ENCODE measurements around the gene FNBP1L. TPM values are rescaled to one million over a fixed set of nuclear protein-coding genes. Genes with fewer than 3 reads are reported as not detected.
"Not testable (repeated sequence)": the region's sequence is repeated elsewhere in the genome, so short reads cannot be mapped to it uniquely, and the experiment has no call there.

The FNBP1L gene
- total RNA-seq, 1 experiment from 2014 or later: 21.4 TPM

DNA sequence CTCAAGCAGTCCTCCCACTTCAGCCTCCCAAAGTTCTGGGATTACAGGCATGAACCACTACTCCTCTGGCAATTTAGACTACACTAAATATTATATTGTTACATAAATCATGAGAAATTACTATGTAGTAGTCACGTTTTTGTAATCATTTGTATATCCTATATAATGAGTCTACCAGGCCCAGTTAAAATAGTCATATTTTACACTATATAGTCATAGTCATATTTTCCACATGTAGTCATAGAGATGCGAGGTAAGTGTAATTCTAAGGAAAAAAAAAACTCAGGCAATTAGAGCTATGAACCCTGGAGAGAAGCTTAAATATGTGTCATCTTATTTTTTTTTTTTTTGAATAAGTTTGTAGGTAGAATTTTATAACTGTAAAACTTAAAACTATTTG, 90.0 kb downstream of the FNBP1L start:
- Histone ChIP-seq H3K27me3 (replicated peaks) (no peaks in the 10 kb centered on the region), H3K4me1 (replicated peaks) (no peaks in the 10 kb centered on the region), H3K9me3 (replicated peaks) (no peaks in the 10 kb centered on the region), H3K4me3 (no peak overlapping the region), H3K27ac (no peak overlapping the region), H3K36me3 (no peaks in the 10 kb centered on the region)
- DNase-seq (ENCODE audit: low read depth in 1 of 2, low spot score in 2 of 2): no peak

DNA sequence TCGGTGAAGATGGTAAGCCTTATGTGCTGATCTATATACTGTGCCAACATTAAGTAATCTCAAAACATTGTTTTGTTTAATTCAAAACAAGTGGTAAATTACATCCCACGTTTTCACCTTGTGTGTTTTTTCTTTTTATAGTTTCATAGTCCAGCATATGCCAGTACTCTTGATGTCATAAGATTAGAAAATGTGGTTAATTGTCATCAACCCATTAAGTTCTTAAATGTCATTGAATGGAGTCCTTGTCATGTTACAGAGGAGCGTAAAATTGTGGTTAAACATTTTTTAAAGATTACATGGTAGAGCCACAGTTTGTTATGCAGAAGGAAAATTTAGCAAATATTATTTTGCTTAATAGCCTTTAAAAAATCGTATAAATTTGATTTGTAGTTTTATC, 93.1 kb downstream of the FNBP1L start:
- H3K36me3 ChIP-seq: no peaks in the 10 kb centered on the region
- H3K27me3 ChIP-seq (replicated peaks): no peaks in the 10 kb centered on the region
- no peaks in the 10 kb centered on the region for H3K9me3 ChIP-seq (replicated peaks)
- DNase-seq (ENCODE audit: low read depth in 1 of 2, low spot score in 2 of 2): no peak
- no peak overlapping the region for H3K4me3 ChIP-seq
- H3K27ac ChIP-seq: no peak overlapping the region
- H3K4me1 ChIP-seq (replicated peaks): no peaks in the 10 kb centered on the region

DNA sequence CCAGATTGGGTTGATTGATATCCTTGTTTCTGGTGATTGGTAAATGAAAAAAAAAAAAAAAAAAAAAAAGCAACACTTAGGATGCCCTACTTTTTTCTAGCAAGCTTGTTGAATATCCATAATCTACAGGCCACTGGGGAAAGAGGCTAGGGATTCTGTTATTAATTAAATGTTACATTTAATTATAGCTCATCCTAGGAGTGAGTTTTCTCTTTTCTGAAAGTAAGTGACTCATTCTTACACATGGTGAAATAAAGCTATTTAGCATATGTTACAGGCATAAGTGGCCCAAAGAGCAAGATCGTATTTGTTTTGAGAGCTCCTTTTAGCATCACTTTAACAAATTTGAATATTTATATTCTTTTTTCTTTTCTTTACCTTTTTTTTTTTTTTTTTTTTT, 94.5 kb downstream of the FNBP1L start:
- Histone ChIP-seq H3K36me3 (no peaks in the 10 kb centered on the region), H3K27ac (no peak overlapping the region), H3K4me3 (no peak overlapping the region), H3K27me3 (replicated peaks) (no peaks in the 10 kb centered on the region), H3K4me1 (replicated peaks) (no peaks in the 10 kb centered on the region), H3K9me3 (replicated peaks) (no peaks in the 10 kb centered on the region)
- DNase-seq (ENCODE audit: low read depth in 1 of 2, low spot score in 2 of 2): no peak

DNA sequence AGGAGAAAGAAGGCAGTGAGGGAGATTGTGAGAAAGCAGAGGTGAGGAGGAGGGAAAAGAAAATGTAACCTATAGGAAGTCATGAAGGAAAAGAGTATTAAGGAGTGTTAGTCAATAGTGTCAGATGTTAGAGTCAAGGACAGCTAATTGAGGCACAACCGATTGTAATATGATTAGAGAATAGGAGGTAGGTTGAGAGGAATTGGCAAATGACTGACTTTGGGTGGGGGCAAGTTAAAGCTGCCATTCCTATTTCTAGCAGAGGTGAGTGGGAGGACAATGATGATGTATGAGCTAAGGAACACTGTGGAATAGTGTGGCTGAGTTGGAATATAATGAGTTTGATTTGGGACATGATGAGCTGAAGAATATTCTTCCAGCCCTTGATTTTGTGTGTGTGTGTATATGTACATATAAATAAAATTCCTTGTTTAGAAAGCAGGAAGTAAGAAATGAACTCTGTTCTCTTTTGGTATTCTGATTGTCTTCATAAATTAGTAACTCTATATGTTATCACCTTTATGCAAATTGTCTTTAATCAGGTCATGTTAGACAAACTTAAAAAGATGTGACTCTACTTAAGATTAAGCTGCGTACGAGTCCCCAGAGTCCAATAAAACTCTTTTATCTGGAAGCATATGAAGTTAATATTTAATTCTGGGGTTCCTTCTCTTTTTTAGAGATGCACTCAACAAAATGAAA, 98.4 kb downstream of the FNBP1L start:
- Histone ChIP-seq H3K4me1 (replicated peaks) (no peaks in the 10 kb centered on the region), H3K27ac (no peak overlapping the region), H3K4me3 (no peak overlapping the region), H3K36me3 (no peaks in the 10 kb centered on the region), H3K9me3 (replicated peaks) (no peaks in the 10 kb centered on the region), H3K27me3 (replicated peaks) (no peaks in the 10 kb centered on the region)
- DNase-seq (ENCODE audit: low read depth in 1 of 2, low spot score in 2 of 2): no peak

DNA sequence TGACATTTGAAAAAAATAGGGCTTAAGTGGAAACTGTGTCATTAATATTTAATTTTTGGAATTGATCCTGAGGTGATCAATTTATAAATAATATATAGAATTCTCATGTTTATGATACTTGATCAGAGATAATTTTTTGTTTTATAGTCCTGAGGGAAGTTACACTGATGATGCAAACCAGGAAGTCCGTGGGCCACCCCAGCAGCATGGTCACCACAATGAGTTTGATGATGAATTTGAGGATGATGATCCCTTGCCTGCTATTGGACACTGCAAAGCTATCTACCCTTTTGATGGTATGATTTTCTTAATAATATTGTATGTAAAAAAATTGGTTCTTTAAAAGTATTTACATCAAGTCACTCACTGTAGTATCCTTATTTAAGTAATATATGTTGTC, 101.2 kb downstream of the FNBP1L start:
- peaks cover 21% of the 10 kb centered on the region for H3K4me1 ChIP-seq (replicated peaks)
- no peaks in the 10 kb centered on the region for H3K36me3 ChIP-seq
- no peak overlapping the region for H3K27ac ChIP-seq
- no peak for DNase-seq (ENCODE audit: low read depth in 1 of 2, low spot score in 2 of 2)
- no peak overlapping the region for H3K4me3 ChIP-seq
- no peaks in the 10 kb centered on the region for H3K27me3 ChIP-seq (replicated peaks)
- no peaks in the 10 kb centered on the region for H3K9me3 ChIP-seq (replicated peaks)

DNA sequence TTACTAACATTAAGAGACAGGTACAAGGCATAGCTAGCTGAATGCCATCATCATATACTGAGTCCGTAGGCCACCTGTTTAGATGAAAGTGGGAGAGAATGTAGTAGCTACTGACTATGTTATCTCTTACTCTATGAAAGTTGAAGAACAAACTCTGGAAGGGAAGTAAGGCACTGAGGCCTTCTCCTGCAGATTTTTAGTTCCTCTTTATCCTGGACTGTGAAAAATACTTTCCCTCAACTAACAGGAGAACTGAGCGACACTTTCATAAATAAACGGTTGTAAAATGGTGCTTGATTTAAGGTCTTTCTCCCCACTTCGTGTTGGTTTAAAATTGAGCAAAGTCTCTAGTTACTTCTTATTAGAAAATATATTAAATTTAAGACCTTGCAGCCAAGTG, 101.9 kb downstream of the FNBP1L start:
- DNase-seq (ENCODE audit: low read depth in 1 of 2, low spot score in 2 of 2): no peak
- no peaks in the 10 kb centered on the region for H3K36me3 ChIP-seq
- peaks cover 26% of the 10 kb centered on the region for H3K4me1 ChIP-seq (replicated peaks)
- no peaks in the 10 kb centered on the region for H3K9me3 ChIP-seq (replicated peaks)
- no peak overlapping the region for H3K27ac ChIP-seq
- no peak overlapping the region for H3K4me3 ChIP-seq
- no peaks in the 10 kb centered on the region for H3K27me3 ChIP-seq (replicated peaks)

DNA sequence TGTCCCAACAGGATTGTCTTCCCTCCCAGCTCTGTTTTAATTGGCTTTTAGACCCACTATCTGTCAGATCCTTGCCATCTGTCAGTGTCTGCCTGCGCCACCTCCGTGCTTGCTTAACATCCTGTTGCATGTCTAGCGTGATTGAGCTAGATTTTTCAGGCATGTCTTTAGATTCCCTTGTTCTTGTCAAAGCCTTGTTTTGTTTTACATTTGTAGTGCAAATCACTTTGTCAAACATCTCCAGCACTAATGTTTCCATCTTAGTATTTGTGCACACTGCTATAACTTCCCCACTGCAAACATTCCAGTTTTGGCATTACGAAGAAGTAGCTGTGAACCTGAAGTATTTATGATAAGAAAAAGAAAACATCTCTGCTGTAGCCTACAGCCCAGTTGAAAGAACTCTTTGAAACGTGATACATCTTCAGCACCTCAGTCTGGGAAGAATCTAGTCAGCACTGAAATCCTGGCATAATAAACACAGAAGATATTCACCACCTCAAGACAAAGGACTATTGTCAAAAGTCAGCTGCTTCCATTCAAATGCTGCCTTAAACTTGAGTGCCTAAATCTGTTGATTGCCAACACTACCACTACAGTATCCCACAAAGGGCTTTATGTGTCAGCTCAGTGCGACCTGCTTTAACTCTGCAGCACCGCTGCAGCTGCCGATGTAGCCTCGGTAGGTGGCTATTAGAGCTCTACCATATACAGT, 105.0 kb downstream of the FNBP1L start:
- H3K36me3 ChIP-seq: no peaks in the 10 kb centered on the region
- no peaks in the 10 kb centered on the region for H3K9me3 ChIP-seq (replicated peaks)
- H3K4me1 ChIP-seq (replicated peaks): peaks cover 31% of the 10 kb centered on the region
- H3K27ac ChIP-seq: no peak overlapping the region; the same call in 1 of the 2 replicates
- DNase-seq (ENCODE audit: low read depth in 1 of 2, low spot score in 2 of 2): peak in 1 of 2 experiments; percentile 53
- no peaks in the 10 kb centered on the region for H3K27me3 ChIP-seq (replicated peaks)
- H3K4me3 ChIP-seq: no peak overlapping the region

DNA sequence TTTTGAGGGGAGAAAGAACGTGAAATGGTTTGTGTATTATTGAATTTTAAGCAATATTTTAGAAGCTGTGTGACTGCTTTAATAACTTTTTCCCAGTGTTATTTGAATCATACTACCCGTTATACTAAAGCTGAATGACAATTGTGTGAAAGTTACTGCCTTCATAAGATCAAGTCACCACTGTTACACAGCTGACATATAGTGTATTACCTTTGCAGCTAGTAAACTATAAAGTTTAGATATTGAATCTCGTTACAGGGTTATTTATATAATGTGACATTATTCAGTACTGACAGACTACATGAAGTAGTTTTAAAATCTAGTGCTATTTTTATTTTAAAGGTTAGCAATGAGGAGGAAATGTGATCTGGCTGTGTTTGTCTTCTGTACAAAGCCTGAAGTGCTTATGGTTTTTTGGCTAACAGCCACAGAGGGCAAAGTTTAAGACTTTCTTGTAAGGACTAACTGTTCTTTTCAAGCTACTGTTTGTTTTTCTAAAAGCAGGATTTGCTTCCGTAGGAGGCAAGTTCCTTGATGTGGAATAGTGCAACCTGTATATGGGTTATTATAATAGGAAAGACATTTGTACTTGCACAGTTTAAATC, 106.1 kb downstream of the FNBP1L start:
- not testable (repeated sequence) for H3K4me3 ChIP-seq; H3K9me3 ChIP-seq (replicated peaks); H3K27me3 ChIP-seq (replicated peaks); DNase-seq (ENCODE audit: low read depth in 1 of 2, low spot score in 2 of 2); H3K36me3 ChIP-seq; H3K27ac ChIP-seq
- H3K4me1 ChIP-seq (replicated peaks): peaks cover 31% of the 10 kb centered on the region

DNA sequence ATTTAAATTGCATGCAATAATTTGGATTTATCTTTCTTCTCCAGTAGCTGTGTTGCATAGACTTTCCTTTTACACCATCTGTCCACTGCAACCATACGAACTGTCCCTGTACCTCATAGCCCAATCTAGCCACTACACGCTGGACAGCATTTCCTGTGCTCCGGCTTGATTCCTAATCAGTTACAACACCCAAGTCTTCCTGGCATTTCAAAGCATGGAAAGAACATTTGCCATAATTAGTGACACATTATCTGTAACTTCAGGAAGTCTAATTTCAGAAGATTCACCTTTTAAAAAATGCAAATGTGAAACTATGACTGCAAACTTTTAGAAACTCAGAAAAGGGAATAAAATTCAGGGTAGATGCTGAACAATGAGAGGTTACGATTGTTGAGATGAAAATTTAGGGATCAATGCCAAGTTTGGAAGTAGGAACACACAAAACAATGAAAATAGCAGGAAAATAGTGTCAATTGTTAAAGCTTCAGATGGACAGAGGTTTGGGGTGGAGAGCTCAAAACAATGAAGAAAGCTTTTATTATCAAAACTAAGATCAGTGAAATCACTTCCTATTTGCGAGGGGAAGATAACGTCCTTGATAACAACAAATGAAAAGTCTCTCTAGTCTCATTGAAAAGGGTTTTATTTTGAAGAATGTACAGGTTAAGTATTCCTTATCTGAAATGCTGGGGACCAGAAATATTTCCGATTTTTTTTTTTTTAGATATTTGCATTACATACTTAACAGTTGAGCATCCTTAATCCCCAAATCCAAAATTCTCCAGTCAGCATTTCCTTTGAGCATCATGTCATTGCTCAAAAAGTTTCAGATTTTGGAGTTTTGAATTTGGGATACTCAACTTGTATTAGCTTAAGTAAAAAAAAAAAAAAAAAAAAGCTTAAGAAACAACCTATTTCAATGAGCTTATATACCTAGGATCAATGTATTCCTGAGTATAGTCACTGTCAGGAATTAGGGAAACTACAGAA, 107.3 kb downstream of the FNBP1L start:
- H3K27me3 ChIP-seq (replicated peaks): no peaks in the 10 kb centered on the region
- H3K36me3 ChIP-seq: peaks cover 20% of the 10 kb centered on the region
- H3K9me3 ChIP-seq (replicated peaks): no peaks in the 10 kb centered on the region
- no peak overlapping the region for H3K4me3 ChIP-seq
- H3K4me1 ChIP-seq (replicated peaks): peaks cover 31% of the 10 kb centered on the region
- no peak for DNase-seq (ENCODE audit: low read depth in 1 of 2, low spot score in 2 of 2)
- H3K27ac ChIP-seq: no peak overlapping the region

DNA sequence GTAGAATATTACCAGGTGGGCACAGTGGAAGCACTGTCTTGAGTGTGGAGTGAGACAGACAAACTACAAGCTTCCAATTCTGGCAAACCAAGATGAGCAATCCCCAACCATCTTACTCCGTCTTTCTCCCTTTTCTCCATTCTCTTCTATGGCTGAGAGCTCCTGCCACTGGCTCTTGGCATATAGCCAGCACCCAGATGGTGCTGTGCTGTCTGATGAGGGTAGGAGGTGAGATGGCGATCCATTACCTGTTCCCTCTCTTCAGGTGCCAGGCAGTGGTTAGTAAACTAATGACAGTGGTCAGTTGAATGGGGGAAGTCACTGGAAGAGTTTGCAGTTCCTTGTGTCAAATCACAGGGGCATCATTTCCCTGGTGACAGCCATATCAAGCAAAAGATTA, 108.4 kb downstream of the FNBP1L start:
- Histone ChIP-seq H3K27ac (no peak overlapping the region), H3K4me1 (replicated peaks) (peaks cover 31% of the 10 kb centered on the region), H3K27me3 (replicated peaks) (no peaks in the 10 kb centered on the region), H3K4me3 (no peak overlapping the region), H3K36me3 (peaks cover 32% of the 10 kb centered on the region), H3K9me3 (replicated peaks) (no peaks in the 10 kb centered on the region)
- no peak for DNase-seq (ENCODE audit: low read depth in 1 of 2, low spot score in 2 of 2)

DNA sequence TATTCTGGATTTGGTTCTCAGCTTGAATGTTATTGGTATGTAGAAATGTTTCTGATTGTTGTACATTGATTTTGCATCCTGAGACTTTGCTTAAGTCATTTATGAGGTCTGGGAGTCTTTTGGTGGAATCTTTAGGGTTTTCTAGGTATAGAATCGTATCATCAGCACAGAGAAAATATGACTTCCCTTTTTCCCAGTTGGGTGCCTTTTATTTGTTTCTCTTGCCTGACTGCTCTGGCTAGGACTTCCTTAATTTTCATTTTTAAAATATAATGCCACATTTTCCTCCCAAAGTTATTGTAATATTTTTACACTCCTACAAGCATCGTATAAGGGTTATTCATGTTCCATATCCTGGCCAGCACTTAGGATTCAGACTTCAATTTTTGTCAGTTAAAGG, 111.1 kb downstream of the FNBP1L start:
- Histone ChIP-seq H3K9me3 (replicated peaks) (no peaks in the 10 kb centered on the region), H3K36me3 (peaks cover 56% of the 10 kb centered on the region), H3K4me1 (replicated peaks) (peaks cover 11% of the 10 kb centered on the region), H3K27ac (no peak overlapping the region), H3K27me3 (replicated peaks) (no peaks in the 10 kb centered on the region), H3K4me3 (no peak overlapping the region)
- no peak for DNase-seq (ENCODE audit: low read depth in 1 of 2, low spot score in 2 of 2)

DNA sequence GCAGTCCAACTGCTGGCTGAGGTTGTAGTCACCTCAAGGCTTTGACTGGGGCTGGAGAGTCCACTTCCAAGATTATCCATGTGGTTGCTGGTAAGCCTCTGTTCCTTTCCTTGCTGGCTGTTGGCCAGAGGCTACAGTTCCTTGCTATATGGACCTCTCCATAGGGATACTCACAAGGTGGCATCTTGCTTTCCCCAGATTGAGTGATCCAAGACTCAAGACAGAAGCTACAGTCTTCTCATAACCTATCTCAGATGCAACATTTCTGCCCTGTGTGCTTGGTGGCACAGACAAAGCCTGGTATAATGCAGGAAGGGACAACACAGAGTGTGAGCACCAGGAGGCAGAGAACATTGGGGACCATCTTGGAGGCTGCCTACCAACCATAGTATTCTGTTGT, 111.8 kb downstream of the FNBP1L start:
- H3K27ac ChIP-seq: no peak overlapping the region
- no peak for DNase-seq (ENCODE audit: low read depth in 1 of 2, low spot score in 2 of 2)
- no peaks in the 10 kb centered on the region for H3K9me3 ChIP-seq (replicated peaks)
- no peaks in the 10 kb centered on the region for H3K27me3 ChIP-seq (replicated peaks)
- H3K4me1 ChIP-seq (replicated peaks): peaks cover 6% of the 10 kb centered on the region; the same call in 1 of the 2 replicates
- peaks cover 60% of the 10 kb centered on the region for H3K36me3 ChIP-seq
- no peak overlapping the region for H3K4me3 ChIP-seq

DNA sequence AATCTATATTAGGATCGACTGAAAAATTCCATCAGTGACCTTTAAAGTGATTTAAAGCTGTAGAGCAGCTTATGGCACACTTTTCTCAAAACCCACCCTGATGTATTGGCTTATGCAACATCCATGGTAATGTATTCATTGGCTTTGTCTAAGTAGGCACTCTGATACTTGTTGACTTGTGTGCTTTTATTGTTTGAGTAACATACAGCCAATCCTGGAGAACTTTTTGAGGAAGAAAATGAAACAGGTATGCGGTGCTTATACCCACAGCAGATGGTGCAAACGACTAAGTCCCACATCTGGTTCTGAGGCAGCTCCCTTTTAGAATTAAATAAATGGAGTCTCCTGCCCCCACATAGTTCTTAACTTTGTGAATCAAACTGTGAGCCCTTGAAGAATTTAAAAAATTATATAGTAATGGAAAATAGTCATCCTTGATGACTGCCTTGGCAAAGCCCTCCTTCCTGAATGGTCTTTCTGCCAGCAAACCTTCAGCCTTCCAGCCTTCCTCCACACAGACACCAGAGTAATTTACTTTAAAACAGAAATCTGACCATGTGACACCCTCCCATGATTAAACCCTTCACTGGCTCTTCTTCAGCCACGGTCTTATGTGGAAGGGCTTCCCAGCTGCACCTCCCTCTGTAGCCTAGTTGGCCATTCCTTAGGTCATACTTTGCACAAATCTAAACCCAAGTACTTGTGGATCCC, 117.7 kb downstream of the FNBP1L start:
- H3K36me3 ChIP-seq: peaks cover 94% of the 10 kb centered on the region
- DNase-seq (ENCODE audit: low read depth in 1 of 2, low spot score in 2 of 2): no peak
- no peak overlapping the region for H3K27ac ChIP-seq
- no peaks in the 10 kb centered on the region for H3K9me3 ChIP-seq (replicated peaks)
- peaks cover 10% of the 10 kb centered on the region for H3K4me1 ChIP-seq (replicated peaks)
- no peaks in the 10 kb centered on the region for H3K27me3 ChIP-seq (replicated peaks)
- no peak overlapping the region for H3K4me3 ChIP-seq

Measured in SJSA1 (cell line).